Smooth muscle cell of the brain vasculature (primary cell): Measurements from ENCODE around the gene ELMO3.

ENCODE experiments used
- DNase-seq: peaks from one replicate; pipeline ENCODE4 v3.0.0-alpha.2; 2012; ENCODE audit warnings: low read depth, low spot score

The ELMO3 gene

DNA sequence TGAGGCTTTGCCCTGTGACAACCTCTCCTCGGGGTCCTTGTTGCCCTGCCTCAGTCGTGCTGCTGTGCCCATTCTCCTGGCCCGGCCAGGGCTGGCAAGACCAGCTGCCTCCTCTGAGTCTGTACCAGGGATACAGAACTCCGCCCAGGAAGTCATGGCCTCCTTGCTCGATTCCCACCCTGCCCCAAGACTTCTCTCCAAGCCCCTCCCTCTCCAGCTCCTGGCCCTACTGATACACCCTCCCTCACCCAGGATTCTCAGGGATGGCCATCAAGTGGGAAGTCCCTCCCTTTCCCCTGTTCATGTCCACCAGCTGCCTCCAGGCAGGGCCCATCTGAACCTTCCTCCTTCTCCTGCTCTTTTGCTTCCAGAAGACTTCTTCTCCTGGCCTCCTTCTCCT, 16.8 kb downstream of the ELMO3 start:
- no peak for DNase-seq

DNA sequence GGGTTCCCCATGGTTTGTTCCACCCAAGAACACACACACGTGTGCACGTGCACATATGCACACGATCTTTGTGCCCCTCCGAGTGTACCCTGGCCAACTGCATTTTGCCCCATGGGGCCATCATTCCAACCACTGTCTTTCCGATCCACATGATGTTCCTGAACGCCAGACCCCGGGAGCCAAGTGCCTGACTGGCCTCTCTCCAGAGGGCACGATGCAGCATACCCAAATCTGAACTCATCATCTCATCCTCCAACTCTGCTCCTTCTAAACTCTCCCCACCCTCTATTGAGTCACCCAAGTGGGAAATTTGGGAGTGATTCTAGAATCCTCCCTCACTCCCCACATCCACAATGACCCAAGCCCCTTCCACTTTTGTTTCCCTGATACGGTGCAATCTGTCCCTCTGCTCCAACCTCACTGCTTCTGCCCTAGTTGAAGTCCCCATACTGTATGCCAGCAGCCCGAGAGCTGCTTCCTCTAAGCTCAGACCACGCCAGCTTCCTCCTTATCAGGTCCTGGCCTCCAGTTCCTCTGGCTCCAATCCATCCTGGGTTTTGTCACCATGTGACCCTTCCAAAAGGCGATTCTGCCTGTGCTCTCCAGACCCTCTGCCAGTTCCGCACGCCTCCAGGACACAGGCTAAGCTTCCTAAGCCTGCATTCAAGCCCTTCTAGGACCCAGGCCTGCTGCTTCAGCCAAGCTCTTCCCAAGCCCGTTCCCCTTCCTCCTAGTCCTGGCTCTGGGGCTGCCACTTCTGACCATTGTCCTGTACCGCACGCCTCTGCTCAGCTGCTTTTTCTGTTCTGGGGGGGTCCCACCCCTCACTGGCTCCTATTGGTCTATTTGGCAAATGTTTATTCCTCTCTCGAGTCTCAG, 17.9 kb downstream of the ELMO3 start:
- DNase-seq = no peak

- DNase-seq = no peak
Measured at GRCh38 chr16:67223992-67224391, 25.1 kb downstream of the ELMO3 start.

DNA sequence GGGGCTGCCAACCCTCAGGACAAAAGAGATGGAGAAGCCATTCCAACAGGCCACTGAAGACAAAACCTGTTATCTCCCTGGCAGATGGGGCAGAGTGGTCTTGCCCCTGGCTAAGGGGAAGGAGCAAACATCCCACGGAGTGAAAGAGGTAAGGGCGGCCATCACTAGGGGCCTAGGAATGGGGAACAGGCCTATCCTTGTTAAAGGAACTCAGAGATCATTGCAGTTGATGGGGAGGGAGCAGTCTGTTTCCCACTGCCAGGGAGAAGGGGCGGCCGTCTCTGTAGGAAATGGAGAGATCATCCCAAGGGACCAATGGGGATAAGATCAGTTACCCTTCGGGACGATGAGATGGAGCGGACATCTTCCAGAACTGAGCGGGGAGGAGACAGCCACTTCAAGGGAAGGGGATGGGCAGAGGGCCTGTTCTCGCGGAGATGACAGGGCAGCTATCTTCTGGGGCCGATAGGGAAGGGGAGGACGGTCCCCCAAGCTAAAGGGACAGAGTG, 27.4 kb downstream of the ELMO3 start:
- no peak for DNase-seq

GRCh38 chr16:67226804-67227566, 28.1 kb downstream of the ELMO3 start, which contains the start of gene TMEM208:
Gene TMEM208 (plus strand): TSS chr16:67227130. CDS start chr16:67227219, 89 bp downstream.
- DNase-seq = peak; percentile 98

- DNase-seq = no peak
Measured at GRCh38 chr16:67227567-67227921, 28.6 kb downstream of the ELMO3 start.

DNA sequence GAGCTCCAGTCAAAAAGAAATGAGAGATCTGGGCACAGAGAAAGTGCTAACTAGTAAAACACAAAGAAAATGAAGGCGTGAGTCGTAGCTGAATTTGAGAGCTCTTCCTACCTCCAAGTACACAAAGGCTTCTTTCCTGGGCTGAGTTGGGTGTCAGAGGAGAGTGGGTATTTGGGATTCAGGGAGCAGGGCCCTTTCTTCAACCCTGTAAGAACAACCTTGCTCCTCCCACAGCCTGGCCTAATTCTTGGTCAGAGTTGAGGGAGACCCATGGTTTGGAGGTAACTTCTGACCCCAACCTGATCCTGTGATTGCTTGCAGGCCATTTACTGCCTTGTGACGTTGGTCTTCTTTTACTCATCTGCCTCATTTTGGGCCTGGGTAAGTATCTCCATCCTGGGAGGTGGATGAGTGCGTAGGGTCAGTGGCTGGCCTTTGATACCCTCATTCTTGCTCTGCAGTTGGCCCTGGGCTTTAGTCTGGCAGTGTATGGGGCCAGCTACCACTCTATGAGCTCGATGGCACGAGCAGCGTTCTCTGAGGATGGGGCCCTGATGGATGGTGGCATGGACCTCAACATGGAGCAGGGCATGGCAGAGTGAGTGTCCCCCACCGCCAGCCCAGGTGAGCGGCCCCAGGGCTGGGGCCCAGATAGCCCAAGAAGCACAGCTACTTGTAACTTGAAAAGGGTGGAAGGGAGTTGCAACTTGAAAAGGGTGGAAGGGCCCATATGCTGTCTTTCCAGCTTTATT, 29.3 kb downstream of the ELMO3 start:
- DNase-seq = no peak

DNA sequence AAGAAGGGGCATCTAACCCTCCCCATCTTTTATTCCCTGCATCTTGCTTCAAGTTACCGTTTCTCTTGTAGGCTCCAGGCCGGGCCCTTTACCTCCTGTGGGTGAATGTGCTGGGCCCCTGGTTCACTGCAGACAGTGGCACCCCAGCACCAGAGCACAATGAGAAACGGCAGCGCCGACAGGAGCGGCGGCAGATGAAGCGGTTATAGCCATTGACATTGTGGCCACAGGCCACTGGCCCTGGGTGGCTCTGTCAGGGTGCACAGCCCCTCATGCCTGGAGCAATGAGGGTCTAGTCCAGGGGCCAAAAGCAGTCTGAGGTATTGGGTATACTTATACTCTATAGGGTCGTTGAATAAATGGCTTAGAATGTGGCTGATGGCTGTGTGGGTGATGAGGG, 30.0 kb downstream of the ELMO3 start:
- no peak for DNase-seq

- DNase-seq = no peak
Measured at GRCh38 chr16:67229906-67230808, 31.2 kb downstream of the ELMO3 start.

GRCh38 chr16:67230809-67231660, 32.1 kb downstream of the ELMO3 start:
- DNase-seq = no peak

DNA sequence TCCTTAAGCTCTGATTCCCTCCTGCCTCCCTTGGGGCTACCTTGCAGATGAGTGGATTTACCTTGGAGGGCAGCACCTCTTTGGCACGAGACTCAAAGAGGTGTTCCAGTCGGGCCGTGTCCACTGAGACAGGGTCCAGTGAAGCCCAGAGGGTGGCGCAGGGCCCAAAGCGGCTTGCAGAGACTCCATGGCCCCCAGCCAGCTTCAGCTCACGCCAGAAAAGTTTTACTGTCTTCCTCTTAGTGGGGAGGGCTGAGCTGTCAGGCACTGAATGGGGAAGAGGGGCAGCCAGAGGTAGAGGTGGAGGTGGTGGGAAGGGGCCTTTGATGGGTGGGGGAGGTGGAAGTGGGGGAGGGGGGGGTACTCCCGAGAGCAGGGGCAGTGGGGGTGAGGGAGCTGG, 34.7 kb downstream of the ELMO3 start:
- no peak for DNase-seq

DNA sequence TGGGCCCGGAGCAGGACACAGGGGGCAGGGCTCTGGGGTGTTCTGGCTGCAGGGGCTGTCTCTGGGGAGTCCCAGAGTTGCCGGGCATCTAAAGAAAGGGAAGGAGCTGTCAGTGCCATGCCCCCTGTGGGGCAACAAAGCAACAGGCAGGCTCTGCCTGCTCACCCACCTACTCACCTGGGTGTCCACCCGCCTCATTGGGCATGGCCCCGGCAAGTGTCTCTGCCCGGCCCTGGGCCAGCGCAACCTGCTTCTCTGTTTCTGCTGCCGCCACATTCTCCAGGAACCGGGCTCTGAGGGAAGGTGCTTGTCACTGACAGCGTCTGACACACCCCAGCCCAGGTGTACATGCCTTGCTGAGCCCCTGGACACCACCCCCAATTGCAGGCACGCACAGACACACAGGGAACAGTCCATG, 35.3 kb downstream of the ELMO3 start:
- no peak for DNase-seq

GRCh38 chr16:67235816-67236562, 37.1 kb downstream of the ELMO3 start:
- no peak for DNase-seq

DNA sequence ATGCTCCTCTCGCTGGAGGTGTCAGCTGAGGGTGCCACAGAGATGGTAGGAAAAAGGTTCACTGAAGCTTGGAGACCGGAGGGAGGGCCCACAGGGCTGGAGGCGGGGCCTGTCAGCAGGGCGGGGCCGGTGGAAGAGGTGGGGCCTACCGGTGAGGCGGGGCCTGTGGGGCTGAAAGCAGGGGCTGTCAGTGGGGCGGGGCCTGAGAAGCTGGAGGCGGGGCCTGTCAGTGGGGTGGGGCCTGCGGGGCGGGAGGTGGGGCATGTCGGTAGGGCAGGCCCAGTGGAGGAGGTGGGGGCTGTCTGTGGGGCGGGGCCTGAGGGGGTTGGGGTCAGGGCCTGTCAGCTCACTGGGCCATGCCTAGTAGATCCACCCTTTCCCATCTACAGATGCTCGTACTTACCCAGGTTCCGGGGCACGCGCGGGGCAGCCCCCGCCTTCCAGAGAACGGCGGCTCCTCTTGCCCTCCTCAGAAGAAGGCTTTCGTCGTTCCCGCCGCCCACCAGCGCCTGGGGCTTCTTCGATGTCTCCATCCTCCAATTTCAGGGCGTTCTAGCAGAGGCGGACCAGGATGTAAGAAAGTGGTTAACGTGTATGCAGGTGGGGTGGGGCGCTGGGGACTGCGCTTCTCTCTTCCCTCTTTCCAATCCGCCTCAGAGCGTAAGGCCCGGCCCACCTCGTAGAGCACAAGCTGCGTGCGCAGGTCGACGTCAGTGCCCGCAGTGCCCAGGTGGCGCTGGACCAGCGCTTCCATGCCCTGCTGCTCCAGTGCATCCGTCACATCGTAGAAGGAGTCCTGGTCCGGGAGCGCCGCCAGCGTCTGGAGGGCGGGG, 37.8 kb downstream of the ELMO3 start:
- no peak for DNase-seq

GRCh38 chr16:67237396-67238277, 38.7 kb downstream of the ELMO3 start:
- DNase-seq = no peak

- DNase-seq = no peak
Measured at GRCh38 chr16:67238278-67238575, 39.3 kb downstream of the ELMO3 start.

DNA sequence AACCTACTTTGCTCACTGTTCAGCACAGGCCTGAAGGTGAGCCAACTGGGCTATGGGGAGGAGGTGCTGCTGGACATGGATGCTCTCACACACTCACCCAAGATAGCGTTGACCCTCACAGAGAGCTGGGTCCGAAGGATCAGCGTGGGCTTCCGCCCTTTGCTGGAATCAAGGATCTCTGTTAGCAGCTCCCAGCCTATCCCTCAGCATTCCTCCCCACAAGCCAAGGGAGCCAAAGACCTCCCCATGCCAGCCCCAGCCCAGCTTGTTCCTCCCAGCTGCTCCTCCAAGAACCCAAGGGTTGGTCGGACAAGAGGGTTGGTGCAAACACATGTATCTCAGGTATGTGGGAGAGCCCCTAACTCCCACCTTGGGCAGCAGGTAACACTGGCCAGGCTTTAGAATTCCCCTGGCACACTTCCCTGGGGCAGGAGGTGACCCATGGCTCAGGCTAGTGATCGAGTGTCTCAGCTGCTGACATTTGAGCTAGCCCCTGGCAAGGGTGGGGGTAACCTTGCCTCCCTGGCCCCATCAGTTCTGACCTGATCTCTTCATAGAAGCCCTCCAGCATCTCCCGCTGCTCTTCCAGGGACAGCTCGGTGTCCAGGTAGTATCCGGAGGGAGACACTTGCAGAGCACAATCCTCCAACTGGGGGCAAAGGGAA, 40.0 kb downstream of the ELMO3 start:
- no peak for DNase-seq
